Skin of body (tissue), 2 donors: ENCODE measurements around the gene GLB1L3. TPM values are rescaled to one million over a fixed set of nuclear protein-coding genes. Genes with fewer than 3 reads are reported as not detected.
"Not testable (repeated sequence)": the region's sequence is repeated elsewhere in the genome, so short reads cannot be mapped to it uniquely, and the experiment has no call there.

Experiments
- DNase-seq: peaks from one replicate; lab custom pipeline; 2025; lab: John Stamatoyannopoulos, UW
- total RNA-seq: library from RNA; depleted of rRNA; stranded (reverse); fragments of >200 nt; gene quantifications from one replicate; pipeline ENCODE4 v1.2.3, GENCODE V29; 2014

Gene GLB1L3
- total RNA-seq, 1 donor from 2014 or later, result 0.39 TPM

GRCh38 chr11:134343646-134344045, 67.5 kb downstream of the GLB1L3 start:
- no peak for DNase-seq

- not testable (repeated sequence) for DNase-seq
Observed at GRCh38 chr11:134344497-134345236, 68.5 kb downstream of the GLB1L3 start.

DNA sequence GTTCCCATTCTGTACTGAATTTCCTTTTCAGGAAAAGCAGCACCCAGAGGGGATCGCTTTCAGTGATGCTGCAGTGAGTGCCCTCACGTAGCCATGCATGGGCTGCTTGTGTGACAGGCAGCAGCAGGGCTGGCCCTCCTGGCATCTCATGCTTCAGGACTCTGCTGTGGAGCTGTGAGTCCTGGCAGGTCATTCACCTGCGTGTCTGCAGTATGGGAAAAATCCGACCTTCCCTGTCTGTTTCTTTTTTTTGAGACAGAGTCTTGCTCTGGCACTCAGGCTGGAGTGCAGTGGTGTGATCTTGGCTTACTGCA, 69.0 kb downstream of the GLB1L3 start:
- no peak for DNase-seq

GRCh38 chr11:134346101-134346975, 70.2 kb downstream of the GLB1L3 start:
- DNase-seq, result no peak

DNA sequence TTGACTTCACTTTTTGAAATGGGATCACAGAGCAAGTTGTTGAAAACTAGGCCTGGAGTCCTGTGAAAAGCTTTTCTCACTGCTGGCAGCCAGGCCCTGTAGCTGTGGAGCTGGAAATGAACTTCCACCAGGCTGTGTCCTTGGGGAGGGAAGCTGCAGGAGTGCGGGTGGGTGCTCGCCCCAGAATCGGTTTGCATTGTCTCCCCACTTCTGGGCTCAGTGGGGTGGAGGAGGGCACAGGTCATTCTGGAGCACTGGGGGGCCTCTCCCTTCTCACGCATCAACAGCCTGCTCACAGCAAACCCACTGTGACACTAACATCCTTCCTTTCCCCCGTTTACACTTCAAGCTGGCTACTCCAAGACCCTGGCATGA, 70.8 kb downstream of the GLB1L3 start:
- no peak for DNase-seq

DNA sequence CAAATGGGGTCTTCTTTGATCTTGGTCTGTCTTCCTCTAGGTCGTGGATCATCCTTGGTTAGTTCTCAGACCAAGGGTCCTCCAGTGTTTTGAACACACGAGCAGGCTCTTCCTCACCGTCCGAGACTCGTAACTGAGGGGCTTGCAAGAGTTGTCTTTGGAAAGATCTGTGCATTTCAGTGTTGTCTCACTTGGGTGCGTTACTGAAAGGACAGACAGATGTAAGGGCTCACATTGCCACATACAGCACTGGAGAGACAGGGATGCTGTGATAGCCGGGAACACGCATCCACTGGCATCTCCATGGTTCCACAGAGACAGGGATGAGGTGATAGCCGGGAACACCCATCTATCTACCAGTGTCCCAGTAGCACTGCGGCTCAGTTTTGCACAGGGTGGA, 71.3 kb downstream of the GLB1L3 start:
- no peak for DNase-seq

DNA sequence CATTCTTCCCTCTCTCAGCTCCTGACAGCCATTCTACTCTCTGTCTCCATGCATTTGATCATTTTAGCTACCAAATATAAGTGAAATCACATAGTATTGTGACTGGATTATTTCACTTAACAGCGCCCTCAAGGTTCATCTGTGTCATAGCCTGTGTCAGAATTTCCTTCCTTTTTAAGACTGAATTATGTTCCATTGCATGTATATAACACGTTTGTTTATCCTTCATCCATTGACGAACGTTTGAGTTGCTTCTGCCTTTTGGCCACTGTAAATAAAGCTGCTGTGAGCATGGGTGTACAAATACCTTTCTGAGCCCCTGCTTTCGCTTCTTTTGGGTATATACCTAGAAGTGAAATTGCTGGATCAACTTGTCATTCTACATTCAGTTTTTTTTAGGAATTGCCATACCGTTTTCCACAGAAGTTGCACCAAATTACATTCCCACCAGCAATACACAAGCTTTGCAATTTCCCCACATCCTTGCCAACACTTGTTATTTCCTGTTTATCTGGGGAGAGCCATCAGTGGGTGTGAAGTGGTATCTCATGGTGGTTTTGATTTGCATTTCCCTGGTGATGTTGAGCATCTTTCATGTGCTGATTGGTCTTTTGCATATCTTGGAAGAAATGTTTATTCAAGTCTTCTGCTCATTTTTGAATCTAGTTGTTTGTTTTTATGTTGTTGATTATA, 73.1 kb downstream of the GLB1L3 start:
- DNase-seq, result no peak

- no peak for DNase-seq
Observed at GRCh38 chr11:134349802-134350355, 73.7 kb downstream of the GLB1L3 start.

DNA sequence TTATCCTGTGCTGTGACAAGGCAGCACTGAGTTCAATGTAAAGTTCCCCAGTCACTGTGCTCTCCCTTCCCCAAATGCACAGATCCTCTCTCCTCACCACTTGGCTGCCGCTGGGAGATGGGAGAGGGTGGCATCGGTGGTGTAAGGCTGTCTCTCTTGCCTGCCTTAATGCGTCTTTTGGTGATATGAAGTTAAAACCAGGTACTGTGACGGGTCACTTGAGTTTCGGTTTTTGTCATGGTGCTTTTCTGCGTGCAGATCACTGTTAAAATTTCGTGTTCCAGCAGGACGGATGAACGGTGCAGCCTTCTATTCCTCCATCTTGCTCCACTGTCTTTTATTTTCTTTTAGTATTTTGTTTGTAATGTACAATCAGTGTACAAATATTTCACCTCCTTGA, 74.2 kb downstream of the GLB1L3 start:
- DNase-seq, result no peak

DNA sequence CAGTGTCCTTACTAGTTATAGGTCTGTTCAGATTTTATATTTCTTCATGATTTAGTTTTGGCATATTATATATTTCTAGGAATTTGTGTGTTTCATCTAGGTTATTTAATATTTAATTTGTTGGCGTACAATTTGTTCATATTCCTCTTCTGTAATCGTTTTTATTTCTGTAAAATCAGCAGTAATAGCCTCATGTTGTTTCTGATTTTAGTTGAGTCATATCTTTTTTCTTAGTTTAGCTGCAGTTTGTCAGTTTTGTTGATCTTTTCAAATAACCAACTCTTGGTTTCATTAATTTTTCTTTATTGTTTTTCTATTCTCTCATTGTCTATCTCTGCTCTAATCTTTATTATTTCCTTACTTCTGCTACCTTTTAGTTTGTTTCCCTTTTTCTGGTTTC, 75.9 kb downstream of the GLB1L3 start:
- DNase-seq, result no peak

GRCh38 chr11:134355136-134355535, 79.0 kb downstream of the GLB1L3 start:
- DNase-seq, result no peak

DNA sequence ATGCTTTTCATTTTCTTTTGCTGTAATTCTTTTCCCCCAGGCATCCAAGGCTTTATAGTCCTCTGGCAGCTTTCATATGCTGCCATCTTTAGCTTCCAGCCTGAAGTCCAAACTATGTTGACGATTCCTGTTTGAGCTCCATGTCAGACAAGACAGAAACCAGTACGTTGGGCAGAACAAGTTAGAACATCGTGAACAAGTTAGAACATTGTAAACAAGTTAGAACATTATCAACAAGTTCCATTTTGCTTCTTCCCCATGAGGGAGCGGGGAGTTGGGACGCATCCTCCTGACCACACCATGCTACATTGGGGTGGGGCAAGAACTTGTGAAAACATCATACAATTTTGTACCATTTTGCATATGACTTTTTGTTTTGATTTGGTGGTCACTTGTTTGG, 79.5 kb downstream of the GLB1L3 start:
- DNase-seq, result no peak

DNA sequence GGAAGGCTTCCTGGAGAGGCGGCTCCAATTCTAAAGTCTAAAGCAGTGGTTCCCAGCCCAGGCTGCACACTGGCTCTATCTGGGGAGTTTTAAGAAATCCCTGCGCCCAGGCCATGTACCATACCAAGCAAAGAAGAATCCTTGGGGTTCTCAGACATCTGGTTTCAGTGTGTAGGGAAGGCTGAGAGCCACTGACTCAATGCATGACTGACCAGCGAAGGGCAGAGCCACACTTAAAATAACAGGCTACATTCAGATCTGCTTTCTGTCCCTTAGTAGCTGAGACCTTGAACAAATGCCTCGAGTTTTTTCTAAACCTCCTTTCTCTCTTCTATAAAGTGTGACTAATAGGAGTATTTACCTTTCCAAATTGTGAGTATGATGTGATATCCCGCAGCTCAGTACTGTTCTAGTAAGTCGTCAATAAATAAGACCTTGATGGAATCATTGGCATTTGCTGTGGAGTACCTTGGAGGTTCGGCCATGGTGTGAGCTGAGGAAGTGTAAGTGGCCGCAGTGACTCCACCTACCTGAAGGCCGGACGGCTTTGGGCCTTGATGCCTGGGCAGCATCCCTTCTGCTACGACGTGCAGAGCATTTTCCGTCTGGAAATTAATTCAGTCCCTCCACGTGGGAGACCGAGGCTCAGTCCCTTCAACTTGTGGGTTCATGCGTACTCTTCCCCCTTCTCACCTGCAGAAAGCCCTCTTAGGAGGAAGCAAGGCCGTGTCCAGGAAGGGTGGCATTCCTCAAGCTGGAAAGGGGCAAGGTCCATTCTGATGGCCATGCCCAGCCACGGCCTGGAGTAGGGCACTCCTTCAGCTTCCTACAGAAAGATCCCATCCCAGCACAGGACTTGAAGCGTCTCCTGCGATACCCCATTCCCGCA, 80.7 kb downstream of the GLB1L3 start:
- DNase-seq, result no peak

DNA sequence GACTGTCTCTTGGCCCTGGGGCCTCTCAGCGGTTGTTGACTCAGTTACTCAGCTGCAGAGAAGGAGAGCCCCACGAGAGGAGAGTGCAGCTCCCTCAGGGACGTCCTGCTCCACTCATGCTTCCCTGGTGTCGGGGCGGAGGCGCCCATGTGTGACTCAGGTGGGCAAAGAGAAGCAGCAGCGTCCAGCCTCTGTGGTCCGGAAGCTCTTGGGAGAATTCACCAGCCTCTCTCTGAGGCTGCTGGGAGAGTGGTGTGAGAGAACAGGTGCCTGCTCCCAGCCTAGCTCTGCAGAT, 81.3 kb downstream of the GLB1L3 start:
- DNase-seq, result no peak

GRCh38 chr11:134358165-134358855, 82.1 kb downstream of the GLB1L3 start:
- DNase-seq, result no peak

- DNase-seq, result no peak
Observed at GRCh38 chr11:134358856-134359490, 82.8 kb downstream of the GLB1L3 start.

DNA sequence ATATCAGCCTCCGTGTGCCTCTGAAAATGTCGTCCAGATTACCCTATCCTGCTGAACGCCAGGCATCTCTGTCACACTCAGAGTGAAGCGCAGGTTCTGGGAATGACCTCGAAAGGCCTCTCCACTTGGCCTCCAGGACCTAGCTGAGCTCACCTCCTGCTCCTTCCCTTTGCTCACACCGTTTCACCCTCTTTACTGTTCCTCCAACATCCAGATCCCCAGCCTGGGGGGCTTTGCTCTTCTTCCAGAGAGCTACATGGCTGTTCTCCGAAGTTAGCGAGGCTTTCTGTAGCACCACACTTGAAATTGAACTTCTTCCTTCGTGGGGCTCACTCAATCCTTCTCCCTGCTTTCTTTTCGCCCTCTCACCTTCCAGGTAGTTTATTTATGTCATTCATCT, 83.5 kb downstream of the GLB1L3 start:
- DNase-seq, result no peak

DNA sequence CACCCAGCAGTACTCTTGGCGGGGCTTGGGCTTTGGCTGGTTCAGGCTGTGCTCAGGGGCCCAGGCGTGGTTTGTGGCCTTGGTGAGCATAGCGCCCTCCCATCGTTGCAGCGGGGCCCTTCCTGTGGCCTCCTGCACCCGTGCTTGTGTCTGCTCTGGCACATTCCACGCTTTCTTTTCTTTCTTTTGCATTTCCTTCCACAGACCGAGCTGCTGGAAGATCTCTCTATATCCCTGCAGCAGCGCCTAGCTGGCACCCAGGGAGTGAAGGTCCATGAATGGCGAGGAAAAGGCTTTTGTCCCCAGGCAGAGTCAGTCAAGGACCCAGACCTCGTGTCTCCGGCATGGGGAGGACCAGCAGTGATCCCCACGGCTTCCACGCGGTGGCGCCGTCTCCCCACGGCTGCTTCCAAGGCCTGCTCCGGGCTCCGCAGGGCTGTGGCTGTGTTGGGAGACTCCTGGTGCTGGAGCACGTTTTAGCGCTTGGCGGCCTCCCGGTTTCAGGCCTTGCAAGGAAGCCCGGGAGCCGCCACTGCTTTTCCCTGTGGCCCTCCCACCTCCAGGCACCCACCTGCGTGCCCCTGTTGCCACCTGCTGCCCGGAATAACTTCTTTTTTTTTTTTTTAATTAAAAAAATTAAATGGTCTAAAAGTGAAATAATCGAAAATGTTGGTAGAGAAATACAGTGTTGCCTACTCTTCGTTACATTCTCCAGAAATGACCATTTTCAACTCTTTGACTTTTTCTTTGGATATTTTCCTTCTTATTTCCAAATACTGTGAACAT, 84.1 kb downstream of the GLB1L3 start:
- DNase-seq, result peak; percentile 63

- no peak for DNase-seq
Observed at GRCh38 chr11:134361661-134362060, 85.5 kb downstream of the GLB1L3 start.
